HG03066 (cell line): ENCODE measurements around the gene SGPP2.
A peak's percentile ranks its signal among the peaks of the same experiment; 100 is the strongest.

Source experiments
- ATAC-seq: cut with Tn5 transposase; IDR thresholded peaks from one replicate; pipeline ENCODE4 v1.9.1; 2021; ENCODE audit warnings: low read depth; ENCODE audit not compliant: unreplicated experiment

Gene SGPP2

GRCh38 chr2:222518570-222519381 lies 94.4 kb downstream of the SGPP2 start:
- ATAC-seq = no peak

GRCh38 chr2:222521099-222521498 lies 96.8 kb downstream of the SGPP2 start:
- ATAC-seq = peak; percentile 72

GRCh38 chr2:222522082-222522481 lies 97.7 kb downstream of the SGPP2 start:
- ATAC-seq = no peak

- no peak for ATAC-seq
These were observed 99.6 kb downstream of the SGPP2 start for GRCh38 chr2:222523783-222524544.

- no peak for ATAC-seq
These were observed 101.5 kb downstream of the SGPP2 start for GRCh38 chr2:222525811-222526210.

- no peak for ATAC-seq
These were observed 102.3 kb downstream of the SGPP2 start for GRCh38 chr2:222526480-222527277.

- no peak for ATAC-seq
These were observed 108.0 kb downstream of the SGPP2 start for GRCh38 chr2:222532315-222532714.

GRCh38 chr2:222535477-222535876 lies 111.1 kb downstream of the SGPP2 start:
- ATAC-seq = no peak

- ATAC-seq = no peak
These were observed 114.2 kb downstream of the SGPP2 start for GRCh38 chr2:222538535-222538934.

GRCh38 chr2:222544661-222545060 lies 120.3 kb downstream of the SGPP2 start:
- ATAC-seq = no peak

- no peak for ATAC-seq
These were observed 121.8 kb downstream of the SGPP2 start for GRCh38 chr2:222545823-222546795.

GRCh38 chr2:222547083-222547482 lies 122.7 kb downstream of the SGPP2 start:
- ATAC-seq = no peak

- ATAC-seq = no peak
These were observed 124.6 kb downstream of the SGPP2 start for GRCh38 chr2:222548992-222549391.

- ATAC-seq = no peak
These were observed 130.2 kb downstream of the SGPP2 start for GRCh38 chr2:222554517-222554916.

GRCh38 chr2:222561151-222561550 lies 136.8 kb downstream of the SGPP2 start:
- no peak for ATAC-seq

- ATAC-seq = peak; percentile 79
These were observed 137.7 kb downstream of the SGPP2 start for GRCh38 chr2:222561817-222562645.

- no peak for ATAC-seq
These were observed 138.9 kb downstream of the SGPP2 start for GRCh38 chr2:222563106-222563718.

GRCh38 chr2:222563936-222564335 lies 139.6 kb downstream of the SGPP2 start:
- no peak for ATAC-seq

GRCh38 chr2:222566229-222566628 lies 141.9 kb downstream of the SGPP2 start:
- ATAC-seq = no peak
